Measurements from ENCODE around the gene NCOA4. TPM values are rescaled to one million over a fixed set of nuclear protein-coding genes. Genes with fewer than 3 reads are reported as not detected.

NCOA4 gene
- total RNA-seq, 1 donor from 2014 or later: 72.3 TPM

GRCh38 chr10:46019569-46020343 lies 10.7 kb downstream of the NCOA4 start:
- Mint-ChIP-seq H3K27me3 (ENCODE audit: low read depth) (no peaks in the 10 kb centered on the region), H3K27ac (no peak overlapping the region), H3K4me1 (peaks cover 14% of the 10 kb centered on the region), H3K9me3 (no peaks in the 10 kb centered on the region), H3K4me3 (no peak overlapping the region), H3K36me3 (peaks cover 6% of the 10 kb centered on the region)
- no peak for TF ChIP-seq CTCF (IDR thresholded peaks at IDR 0.05; ENCODE audit: unreplicated experiment)
- DNase-seq (ENCODE audit: low spot score in 2 of 2, unreplicated experiment in 2 of 2): no peak

GRCh38 chr10:46019177-46019528 lies 11.3 kb downstream of the NCOA4 start:
- H3K36me3 Mint-ChIP-seq: peaks cover 12% of the 10 kb centered on the region
- H3K4me1 Mint-ChIP-seq: peaks cover 10% of the 10 kb centered on the region
- H3K9me3 Mint-ChIP-seq: no peaks in the 10 kb centered on the region
- no peak overlapping the region for H3K4me3 Mint-ChIP-seq
- TF ChIP-seq CTCF (IDR thresholded peaks at IDR 0.05; ENCODE audit: unreplicated experiment): no peak
- DNase-seq (ENCODE audit: low spot score in 2 of 2, unreplicated experiment in 2 of 2): no peak
- no peaks in the 10 kb centered on the region for H3K27me3 Mint-ChIP-seq (ENCODE audit: low read depth)
- H3K27ac Mint-ChIP-seq: no peak overlapping the region

- no peak for TF ChIP-seq CTCF (IDR thresholded peaks at IDR 0.05; ENCODE audit: unreplicated experiment)
- no peak overlapping the region for H3K4me3 Mint-ChIP-seq
- H3K36me3 Mint-ChIP-seq: peaks cover 13% of the 10 kb centered on the region
- no peak for DNase-seq (ENCODE audit: low spot score in 2 of 2, unreplicated experiment in 2 of 2)
- H3K9me3 Mint-ChIP-seq: no peaks in the 10 kb centered on the region
- H3K4me1 Mint-ChIP-seq: peaks cover 10% of the 10 kb centered on the region
- H3K27me3 Mint-ChIP-seq (ENCODE audit: low read depth): no peaks in the 10 kb centered on the region
- no peak overlapping the region for H3K27ac Mint-ChIP-seq
Measured at GRCh38 chr10:46018453-46019176, 11.8 kb downstream of the NCOA4 start.

GRCh38 chr10:46017733-46018132 lies 12.7 kb downstream of the NCOA4 start:
- DNase-seq (ENCODE audit: low spot score in 2 of 2, unreplicated experiment in 2 of 2): no peak
- no peak overlapping the region for H3K27ac Mint-ChIP-seq
- H3K27me3 Mint-ChIP-seq (ENCODE audit: low read depth): no peaks in the 10 kb centered on the region
- H3K4me3 Mint-ChIP-seq: no peak overlapping the region
- peaks cover 10% of the 10 kb centered on the region for H3K4me1 Mint-ChIP-seq
- H3K9me3 Mint-ChIP-seq: no peaks in the 10 kb centered on the region
- TF ChIP-seq CTCF (IDR thresholded peaks at IDR 0.05; ENCODE audit: unreplicated experiment): no peak
- peaks cover 14% of the 10 kb centered on the region for H3K36me3 Mint-ChIP-seq

- Mint-ChIP-seq H3K27ac (no peak overlapping the region), H3K4me3 (no peak overlapping the region), H3K4me1 (peaks cover 3% of the 10 kb centered on the region), H3K9me3 (no peaks in the 10 kb centered on the region), H3K36me3 (peaks cover 19% of the 10 kb centered on the region), H3K27me3 (ENCODE audit: low read depth) (no peaks in the 10 kb centered on the region)
- DNase-seq (ENCODE audit: low spot score in 2 of 2, unreplicated experiment in 2 of 2): no peak
- no peak for TF ChIP-seq CTCF (IDR thresholded peaks at IDR 0.05; ENCODE audit: unreplicated experiment)
Measured at GRCh38 chr10:46016811-46017210, 13.6 kb downstream of the NCOA4 start.

Measured in mesothelial cell of epicardium (in vitro differentiated cells).